Vagina (tissue), 2 donors: ENCODE results near the gene LEMD2. TPM values are rescaled to one million over a fixed set of nuclear protein-coding genes. Genes with fewer than 3 reads are reported as not detected.

Source experiments
- DNase-seq, 2 donors: peaks; one replicate each; pipeline ENCODE4 v3.0.0-alpha.2; 2017; ENCODE audit errors: extremely low spot score in 2 of 2
- H3K27ac ChIP-seq: fragments of 200-600 bp; sonication (generic); one replicate; pipeline ENCODE4 v1.5.1; 2019
- H3K27me3 ChIP-seq: fragments of 200-600 bp; sonication (generic); one replicate; pipeline ENCODE4 v1.5.1; 2019
- H3K36me3 ChIP-seq, 2 donors: fragments of 200-600 bp; sonication (generic); one replicate each; pipeline ENCODE4 v1.5.1; 2017 to 2019
- H3K4me1 ChIP-seq: fragments of 200-600 bp; sonication (generic); one replicate; pipeline ENCODE4 v1.5.1; 2019
- H3K4me3 ChIP-seq, 2 donors: fragments of 200-600 bp; sonication (generic); 1 replicate in 1 of 2; 2 replicates in 1 of 2; pipeline ENCODE4 v1.5.1; 2016 to 2019
- H3K9me3 ChIP-seq: fragments of 200-600 bp; sonication (generic); one replicate; pipeline ENCODE4 v1.5.1; 2019
- CTCF ChIP-seq, 3 experiments: fragments of 450-650 bp in 2 of 3; fragments of 200-600 bp in 1 of 3; sonication (generic) in 1 of 3; IDR thresholded peaks; one replicate each; pipeline ENCODE4 v1.5.1; 2017 to 2019; ENCODE audit warnings: antibody characterized with exemption in 3 of 3, mild to moderate bottlenecking in 2 of 3, moderate library complexity in 2 of 3
- POLR2A ChIP-seq, 2 donors: fragments of 450-650 bp; IDR thresholded peaks; one replicate each; pipeline ENCODE4 v1.6.1; 2017; ENCODE audit warnings: antibody characterized with exemption in 2 of 2, mild to moderate bottlenecking in 2 of 2, moderate library complexity in 2 of 2
- POLR2AphosphoS5 ChIP-seq, 2 donors: sonication (generic); formaldehyde crosslinking; IDR thresholded peaks; one replicate each; pipeline ENCODE4 v1.9.0; 2017; ENCODE audit warnings: antibody characterized with exemption in 2 of 2, mild to moderate bottlenecking in 2 of 2, low read depth in 1 of 2; ENCODE audit not compliant: insufficient read depth in 1 of 2
- intact Hi-C: fragments of 100-400 bp; cut with DNase I; formaldehyde crosslinking; loops from one replicate; pipeline ENCODE4 v1.15.1; 2023
- total RNA-seq: library from RNA; depleted of rRNA; stranded (reverse); fragments of >200 nt; gene quantifications from one replicate; pipeline ENCODE4 v1.2.3, GENCODE V29; 2016

LEMD2 gene
- total RNA-seq, 1 donor from 2014 or later, result 55.5 TPM

- no peaks in the 10 kb centered on the region for H3K9me3 ChIP-seq
- H3K27me3 ChIP-seq, result no peaks in the 10 kb centered on the region
- peaks cover 15% of the 10 kb centered on the region for H3K4me1 ChIP-seq
- H3K27ac ChIP-seq, result no peak overlapping the region
- H3K4me3 ChIP-seq, result no peak overlapping the region
- H3K36me3 ChIP-seq, result no peaks in the 10 kb centered on the region
- intact Hi-C loops, result no loop called here
- no peak for TF ChIP-seq CTCF (IDR thresholded peaks at IDR 0.05)
- no peak for TF ChIP-seq POLR2AphosphoS5 (IDR thresholded peaks at IDR 0.05; ENCODE audit: insufficient read depth in 1 of 2, low read depth in 1 of 2)
- no peak for TF ChIP-seq POLR2A (IDR thresholded peaks at IDR 0.05)
- no peak for DNase-seq
These were observed 66.8 kb downstream of the LEMD2 start for GRCh38 chr6:33722103-33722623.

GRCh38 chr6:33721508-33721907, 67.4 kb downstream of the LEMD2 start:
- TF ChIP-seq CTCF (IDR thresholded peaks at IDR 0.05) (no peak), POLR2AphosphoS5 (IDR thresholded peaks at IDR 0.05; ENCODE audit: insufficient read depth in 1 of 2, low read depth in 1 of 2) (no peak), POLR2A (IDR thresholded peaks at IDR 0.05) (no peak)
- H3K4me3 ChIP-seq, result no peak overlapping the region
- intact Hi-C loops, result no loop called here
- H3K36me3 ChIP-seq, result no peaks in the 10 kb centered on the region
- no peak overlapping the region for H3K27ac ChIP-seq
- no peak for DNase-seq
- H3K4me1 ChIP-seq, result peaks cover 22% of the 10 kb centered on the region
- H3K27me3 ChIP-seq, result no peaks in the 10 kb centered on the region
- no peaks in the 10 kb centered on the region for H3K9me3 ChIP-seq

Other genes with a start within 250 kb of the LEMD2 start
- gene BAK1, start 208.9 kb downstream of the LEMD2 start, total RNA-seq, result 19.2 TPM
- gene ITPR3, start 167.8 kb downstream of the LEMD2 start, total RNA-seq, result 50.1 TPM
- gene UQCC2, start 77.4 kb downstream of the LEMD2 start, total RNA-seq, result 16.2 TPM
- 1.5 TPM for gene IP6K3, start 42.2 kb downstream of the LEMD2 start, total RNA-seq
- gene MLN, start 14.9 kb upstream of the LEMD2 start, total RNA-seq, result not detected